ENCODE measurements around the gene CDC5L.

DNA sequence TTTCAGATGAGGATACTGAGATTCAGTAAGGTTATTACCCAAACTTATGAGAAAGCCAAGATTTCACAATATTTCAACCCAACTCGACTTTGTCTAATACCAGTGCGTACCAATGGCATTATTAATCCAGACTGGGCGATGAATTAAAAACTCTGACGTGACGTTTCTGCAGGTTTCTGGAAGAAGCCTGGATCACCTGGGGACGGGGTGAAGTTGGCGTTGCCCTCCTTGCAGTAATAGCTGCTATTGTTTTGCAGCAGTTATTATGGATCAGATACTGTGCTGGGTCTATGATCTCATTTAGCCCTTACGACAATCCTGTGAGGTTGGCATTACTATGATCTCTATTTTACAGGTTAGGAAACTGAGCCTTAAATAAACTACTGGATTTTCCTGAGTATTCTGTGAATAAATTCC, 569 bp upstream of the CDC5L start:
- no peak for TF ChIP-seq ZFX (IDR thresholded peaks at IDR 0.05; ENCODE audit: borderline replicate concordance)
- TF ChIP-seq, protein P1, sequence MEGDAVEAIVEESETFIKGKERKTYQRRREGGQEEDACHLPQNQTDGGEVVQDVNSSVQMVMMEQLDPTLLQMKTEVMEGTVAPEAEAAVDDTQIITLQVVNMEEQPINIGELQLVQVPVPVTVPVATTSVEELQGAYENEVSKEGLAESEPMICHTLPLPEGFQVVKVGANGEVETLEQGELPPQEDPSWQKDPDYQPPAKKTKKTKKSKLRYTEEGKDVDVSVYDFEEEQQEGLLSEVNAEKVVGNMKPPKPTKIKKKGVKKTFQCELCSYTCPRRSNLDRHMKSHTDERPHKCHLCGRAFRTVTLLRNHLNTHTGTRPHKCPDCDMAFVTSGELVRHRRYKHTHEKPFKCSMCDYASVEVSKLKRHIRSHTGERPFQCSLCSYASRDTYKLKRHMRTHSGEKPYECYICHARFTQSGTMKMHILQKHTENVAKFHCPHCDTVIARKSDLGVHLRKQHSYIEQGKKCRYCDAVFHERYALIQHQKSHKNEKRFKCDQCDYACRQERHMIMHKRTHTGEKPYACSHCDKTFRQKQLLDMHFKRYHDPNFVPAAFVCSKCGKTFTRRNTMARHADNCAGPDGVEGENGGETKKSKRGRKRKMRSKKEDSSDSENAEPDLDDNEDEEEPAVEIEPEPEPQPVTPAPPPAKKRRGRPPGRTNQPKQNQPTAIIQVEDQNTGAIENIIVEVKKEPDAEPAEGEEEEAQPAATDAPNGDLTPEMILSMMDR (IDR thresholded peaks at IDR 0.05), result no peak
